HEK293 (cell line): ENCODE measurements around the gene DHX16.

Source experiments
- CTCF ChIA-PET: fragments of 350-600 bp; formaldehyde crosslinking; extraction: SDS; loops from one replicate; lab custom pipeline; 2021; ENCODE audit warnings: antibody characterized with exemption; lab: Yijun Ruan, JAX
- POLR2A ChIA-PET: fragments of 300-600 bp; formaldehyde crosslinking; extraction: SDS; loops from one replicate; lab custom pipeline; 2020; ENCODE audit warnings: antibody characterized with exemption, inconsistent platforms; lab: Yijun Ruan, JAX
- H3K27ac ChIP-seq: fragments of 200-500 bp; sonication (Bioruptor generic); 2 replicates; pipeline ENCODE4 v1.5.1; 2014; ENCODE audit warnings: low read depth, low read length, control low read depth, inconsistent platforms; ENCODE audit errors: extremely low read depth
- H3K36me3 ChIP-seq, 2 experiments: fragments of 200-500 bp in 1 of 2; sonication (Bioruptor generic) in 1 of 2; 1 replicate in 1 of 2; 2 replicates in 1 of 2; pipeline ENCODE4 v1.5.1; 2014 to 2017; ENCODE audit warnings: inconsistent platforms in 2 of 2, low read length in 2 of 2; ENCODE audit not compliant: control insufficient read depth in 2 of 2, insufficient read depth in 1 of 2
- H3K4me1 ChIP-seq: fragments of 200-500 bp; sonication (Bioruptor generic); 2 replicates; pipeline ENCODE4 v1.5.1; 2014; ENCODE audit warnings: mild to moderate bottlenecking, low read length, inconsistent platforms; ENCODE audit not compliant: control insufficient read depth, insufficient read depth
- H3K4me3 ChIP-seq: 2 replicates; pipeline ENCODE4 v1.5.1; 2011; ENCODE audit warnings: low read depth, mild to moderate bottlenecking, control low read depth, low read length, moderate library complexity
- H3K9me3 ChIP-seq: fragments of 200-500 bp; sonication (Bioruptor generic); 2 replicates; pipeline ENCODE4 v1.5.1; 2014; ENCODE audit warnings: low read depth, low read length, inconsistent platforms; ENCODE audit not compliant: control insufficient read depth, insufficient read depth
- ELK4 ChIP-seq: IDR thresholded peaks from 2 replicates; pipeline ENCODE4 v1.6.1; 2011; ENCODE audit warnings: mild to moderate bottlenecking, low read depth, low read length, borderline replicate concordance
- GLI2 ChIP-seq: fragments of 450-650 bp; formaldehyde crosslinking; IDR thresholded peaks from 2 replicates; pipeline ENCODE4; 2017; ENCODE audit warnings: missing biosample characterization, missing genetic modification characterization, low read depth, borderline replicate concordance
- GLIS2 ChIP-seq: fragments of 450-650 bp; formaldehyde crosslinking; IDR thresholded peaks from 2 replicates; pipeline ENCODE4 v1.5.1; 2016; ENCODE audit warnings: missing biosample characterization, missing genetic modification characterization
- HOXA7 ChIP-seq: sonication (generic); formaldehyde crosslinking; IDR thresholded peaks from 2 replicates; pipeline ENCODE4 v1.8.1; 2022; ENCODE audit warnings: missing genetic modification reagents, borderline replicate concordance
- PRDM1 ChIP-seq: fragments of 450-650 bp; formaldehyde crosslinking; IDR thresholded peaks from 2 replicates; pipeline ENCODE4; 2016; ENCODE audit warnings: missing biosample characterization, missing genetic modification characterization
- SETDB1 ChIP-seq: IDR thresholded peaks from one replicate; pipeline ENCODE4 v1.6.1; 2017; ENCODE audit warnings: mild to moderate bottlenecking, low read length, moderate library complexity, mixed read lengths; ENCODE audit not compliant: insufficient read length
- SP2 ChIP-seq: fragments of 450-650 bp; formaldehyde crosslinking; IDR thresholded peaks from 2 replicates; pipeline ENCODE4 v1.5.1; 2016; ENCODE audit warnings: missing biosample characterization, missing genetic modification characterization
- ZBTB10 ChIP-seq: fragments of 450-650 bp; formaldehyde crosslinking; IDR thresholded peaks from 2 replicates; pipeline ENCODE4 v1.5.1; 2016; ENCODE audit warnings: missing biosample characterization, missing genetic modification characterization
- ZBTB48 ChIP-seq: fragments of 450-650 bp; formaldehyde crosslinking; IDR thresholded peaks from 2 replicates; pipeline ENCODE4 v1.5.1; 2016; ENCODE audit warnings: missing biosample characterization, missing genetic modification characterization
- ZEB2 ChIP-seq: fragments of 450-650 bp; formaldehyde crosslinking; IDR thresholded peaks from 2 replicates; pipeline ENCODE4 v1.5.1; 2016; ENCODE audit warnings: missing biosample characterization, missing genetic modification characterization
- ZNF112 ChIP-seq: fragments of 450-650 bp; formaldehyde crosslinking; IDR thresholded peaks from 2 replicates; pipeline ENCODE4 v1.5.0; 2017; ENCODE audit warnings: missing biosample characterization, missing genetic modification characterization
- ZNF223 ChIP-seq: fragments of 450-650 bp; formaldehyde crosslinking; IDR thresholded peaks from 2 replicates; pipeline ENCODE4 v1.5.1; 2016; ENCODE audit warnings: missing biosample characterization, missing genetic modification characterization
- ZNF24 ChIP-seq: fragments of 450-650 bp; formaldehyde crosslinking; IDR thresholded peaks from 2 replicates; pipeline ENCODE4 v1.5.1; 2016; ENCODE audit warnings: missing biosample characterization, missing genetic modification characterization
- ZNF280D ChIP-seq: fragments of 450-650 bp; formaldehyde crosslinking; IDR thresholded peaks from 2 replicates; pipeline ENCODE4 v1.5.1; 2016; ENCODE audit warnings: missing biosample characterization, missing genetic modification characterization
- ZNF350 ChIP-seq: fragments of 450-650 bp; formaldehyde crosslinking; IDR thresholded peaks from 2 replicates; pipeline ENCODE4 v1.5.0; 2017; ENCODE audit warnings: missing biosample characterization, mild to moderate bottlenecking, missing genetic modification characterization
- ZNF391 ChIP-seq: fragments of 450-650 bp; formaldehyde crosslinking; IDR thresholded peaks from 2 replicates; pipeline ENCODE4 v1.5.1; 2016; ENCODE audit warnings: low read depth, missing biosample characterization, missing genetic modification characterization, borderline replicate concordance
- ZNF449 ChIP-seq: fragments of 450-650 bp; formaldehyde crosslinking; IDR thresholded peaks from 2 replicates; pipeline ENCODE4 v1.5.1; 2017; ENCODE audit warnings: missing biosample characterization, mild to moderate bottlenecking, missing genetic modification characterization, moderate library complexity
- ZNF510 ChIP-seq: fragments of 450-650 bp; formaldehyde crosslinking; IDR thresholded peaks from 2 replicates; pipeline ENCODE4 v1.5.1; 2018; ENCODE audit warnings: mild to moderate bottlenecking, missing genetic modification characterization, missing biosample characterization; ENCODE audit not compliant: insufficient replicate concordance
- ZNF514 ChIP-seq: fragments of 450-650 bp; formaldehyde crosslinking; IDR thresholded peaks from 2 replicates; pipeline ENCODE4 v1.5.1; 2016; ENCODE audit warnings: missing biosample characterization, missing genetic modification characterization
- ZNF544 ChIP-seq: fragments of 450-650 bp; formaldehyde crosslinking; IDR thresholded peaks from 2 replicates; pipeline ENCODE4 v1.5.0; 2017; ENCODE audit warnings: missing biosample characterization, missing genetic modification characterization
- ZNF785 ChIP-seq: fragments of 450-650 bp; formaldehyde crosslinking; IDR thresholded peaks from 2 replicates; pipeline ENCODE4 v1.5.1; 2016; ENCODE audit warnings: missing biosample characterization, missing genetic modification characterization
- ZNF791 ChIP-seq: fragments of 450-650 bp; formaldehyde crosslinking; IDR thresholded peaks from 2 replicates; pipeline ENCODE4 v1.5.1; 2016; ENCODE audit warnings: missing biosample characterization, missing genetic modification characterization
- ZNF792 ChIP-seq: fragments of 450-650 bp; formaldehyde crosslinking; IDR thresholded peaks from 2 replicates; pipeline ENCODE4 v1.5.1; 2016; ENCODE audit warnings: missing biosample characterization, missing genetic modification characterization
- TF ChIP-seq, protein P1 (sequence below): sonication (generic); formaldehyde crosslinking; IDR thresholded peaks from 2 replicates; pipeline ENCODE4 v1.8.1; 2022; ENCODE audit warnings: mild to moderate bottlenecking, moderate library complexity, missing genetic modification reagents

The DHX16 gene

GRCh38 chr6:30626484-30627366 is 46.1 kb downstream of the DHX16 start, which contains the start of gene ATAT1 (continued):
- TF ChIP-seq SETDB1 (no peak), ZNF223 (tag by site-specific recombination) (no peak)

- H3K36me3 ChIP-seq = peaks cover 65 to 85% of the 10 kb centered on the region in 2 experiments; a peak in 2 of 3 replicates
- CTCF ChIA-PET = interaction anchor here (0.6 to 1.0 kb wide), 3 partner anchors 15 to 55 kb away, joined by 3 to 4 read pairs (median 3); no protein-coding TSS in a partner anchor
- no peaks in the 10 kb centered on the region; the same call in 1 of the 2 replicates for H3K4me1 ChIP-seq
- H3K4me3 ChIP-seq = no peak overlapping the region
- H3K9me3 ChIP-seq = no peaks in the 10 kb centered on the region
- no peak overlapping the region for H3K27ac ChIP-seq
- POLR2A ChIA-PET = interaction anchor here (1.6 to 2.0 kb wide), 2 partner anchors 10 to 13 kb away, joined by 11 to 15 read pairs; no protein-coding TSS in a partner anchor
- TF ChIP-seq ELK4 (no peak), ZNF391 (no peak), ZNF24 (tag by site-specific recombination) (no peak), ZNF791 (tag by site-specific recombination) (no peak), ZNF785 (tag by site-specific recombination) (no peak), GLIS2 (no peak), PRDM1 (no peak), ZNF350 (tag by site-specific recombination) (no peak), ZNF544 (tag by site-specific recombination) (no peak), ZNF449 (no peak), ZBTB10 (tag by site-specific recombination) (no peak), ZNF510 (no peak), ZEB2 (tag by site-specific recombination) (no peak), SP2 (tag by site-specific recombination) (no peak), ZNF792 (no peak), ZNF112 (tag by site-specific recombination) (no peak)
- TF ChIP-seq, all 188 proteins: peak for 0
Measured at GRCh38 chr6:30625511-30625910, 47.3 kb downstream of the DHX16 start.

DNA sequence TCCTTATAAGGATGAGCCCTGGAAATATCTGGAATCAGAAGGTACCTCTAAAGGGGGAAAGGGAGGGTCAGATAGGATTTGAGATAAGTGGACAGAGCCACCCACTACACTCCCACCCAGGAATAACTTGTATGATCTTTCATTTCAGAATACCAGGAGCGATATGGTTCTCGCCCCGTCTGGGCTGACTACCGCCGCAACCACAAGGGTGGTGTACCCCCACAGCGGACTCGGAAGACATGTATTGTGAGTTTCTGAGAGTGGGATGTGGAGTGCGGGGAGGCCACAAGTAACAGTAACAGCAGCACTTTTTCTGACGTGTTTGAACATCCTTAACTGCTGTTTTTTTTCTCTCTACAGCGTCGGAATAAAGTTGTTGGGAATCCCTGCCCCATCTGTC is 53.2 kb downstream of the DHX16 start:
- Histone ChIP-seq H3K9me3 (no peaks in the 10 kb centered on the region), H3K36me3 (peaks cover 42 to 65% of the 10 kb centered on the region in 2 experiments; a peak in 2 of 3 replicates), H3K4me1 (peaks cover 1% of the 10 kb centered on the region; the same call in 1 of the 2 replicates), H3K4me3 (no peak overlapping the region), H3K27ac (no peak overlapping the region)
- ChIA-PET CTCF (no interaction called here), POLR2A (interaction anchor here (0.6 to 1.4 kb wide), 2 partner anchors 12 to 98 kb away, joined by 3 to 4 read pairs; partner anchors contain the start of gene MDC1)
- TF ChIP-seq ZBTB48 (tag by site-specific recombination) (no peak), HOXA7 (CRISPR knock-in tag) (no peak), ZNF514 (tag by site-specific recombination) (no peak), ZNF280D (tag by site-specific recombination) (no peak), GLI2 (tag by site-specific recombination) (no peak), SP2 (tag by site-specific recombination) (no peak)
- TF ChIP-seq, protein P1, sequence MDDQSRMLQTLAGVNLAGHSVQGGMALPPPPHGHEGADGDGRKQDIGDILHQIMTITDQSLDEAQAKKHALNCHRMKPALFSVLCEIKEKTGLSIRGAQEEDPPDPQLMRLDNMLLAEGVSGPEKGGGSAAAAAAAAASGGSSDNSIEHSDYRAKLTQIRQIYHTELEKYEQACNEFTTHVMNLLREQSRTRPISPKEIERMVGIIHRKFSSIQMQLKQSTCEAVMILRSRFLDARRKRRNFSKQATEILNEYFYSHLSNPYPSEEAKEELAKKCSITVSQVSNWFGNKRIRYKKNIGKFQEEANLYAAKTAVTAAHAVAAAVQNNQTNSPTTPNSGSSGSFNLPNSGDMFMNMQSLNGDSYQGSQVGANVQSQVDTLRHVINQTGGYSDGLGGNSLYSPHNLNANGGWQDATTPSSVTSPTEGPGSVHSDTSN = no peak
